HT1080 (cell line): Measurements from ENCODE around the gene TRIM22. TPM values are rescaled to one million over a fixed set of nuclear protein-coding genes. Genes with fewer than 3 reads are reported as not detected.
"Not testable (repeated sequence)": the region's sequence is repeated elsewhere in the genome, so short reads cannot be mapped to it uniquely, and the experiment has no call there.

Experiments
- DNase-seq: peaks from one replicate; pipeline ENCODE4 v3.0.0-alpha.2; 2015; ENCODE audit warnings: low read depth
- total RNA-seq: library from RNA; depleted of rRNA; stranded (reverse); fragments of >200 nt; shearing (Covaris generic); gene quantifications from 2 replicates; pipeline ENCODE4 v1.2.3, GENCODE V29; 2014

The TRIM22 gene
- total RNA-seq, 1 experiment from 2014 or later, result 18.4 TPM

DNA sequence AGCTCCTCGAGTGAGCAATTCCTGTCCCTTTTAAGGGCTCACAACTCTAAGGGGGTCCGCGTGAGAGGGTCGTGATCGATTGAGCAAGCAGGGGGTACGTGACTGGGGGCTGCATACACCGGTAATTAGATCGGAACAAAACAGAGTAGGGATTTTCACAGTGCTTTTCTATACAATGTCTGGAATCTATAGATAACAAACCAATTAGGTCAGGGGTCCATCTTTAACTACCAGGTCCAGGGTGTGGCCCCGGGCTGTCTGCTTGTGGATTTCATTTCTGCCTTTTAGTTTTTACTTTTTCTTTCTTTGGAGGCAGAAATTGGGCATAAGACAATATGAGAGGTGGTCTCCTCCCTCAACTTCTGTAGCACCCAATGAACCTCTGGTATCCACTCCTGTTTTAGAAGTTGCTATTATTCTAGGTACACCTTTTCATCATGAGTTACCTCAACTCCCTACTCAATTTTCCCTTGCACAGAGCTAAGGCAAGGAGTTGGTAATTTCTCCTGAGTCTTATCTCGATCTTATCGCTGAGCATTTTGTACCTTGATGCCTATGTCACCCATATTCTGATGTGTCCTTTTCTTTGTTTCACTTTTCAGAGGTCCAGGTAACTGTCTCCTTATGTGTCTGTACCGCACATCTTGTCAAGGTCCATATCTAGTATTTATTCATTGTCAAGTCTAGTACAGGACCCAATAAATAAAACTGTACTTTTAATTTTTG, 1.8 kb downstream of the TRIM22 start:
- not testable (repeated sequence) for DNase-seq

DNA sequence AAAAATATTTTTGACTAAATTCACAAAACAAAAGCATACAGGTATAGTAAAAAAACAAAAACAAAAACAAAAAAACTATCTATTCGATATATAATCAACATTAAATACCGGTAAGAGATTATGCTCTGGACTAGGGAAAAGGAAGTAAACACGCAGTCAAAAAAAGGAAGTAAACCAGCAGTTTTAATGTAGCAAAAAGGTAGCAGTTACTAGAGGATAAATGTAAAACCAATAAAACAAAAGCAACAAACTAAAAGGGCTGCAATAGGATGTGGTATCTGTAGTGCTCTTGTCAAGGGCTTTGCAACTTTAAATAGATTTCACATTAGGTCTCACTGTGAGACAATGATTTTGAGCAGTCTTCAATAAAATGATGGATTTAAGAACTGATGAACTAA, 2.4 kb downstream of the TRIM22 start:
- no peak for DNase-seq

DNA sequence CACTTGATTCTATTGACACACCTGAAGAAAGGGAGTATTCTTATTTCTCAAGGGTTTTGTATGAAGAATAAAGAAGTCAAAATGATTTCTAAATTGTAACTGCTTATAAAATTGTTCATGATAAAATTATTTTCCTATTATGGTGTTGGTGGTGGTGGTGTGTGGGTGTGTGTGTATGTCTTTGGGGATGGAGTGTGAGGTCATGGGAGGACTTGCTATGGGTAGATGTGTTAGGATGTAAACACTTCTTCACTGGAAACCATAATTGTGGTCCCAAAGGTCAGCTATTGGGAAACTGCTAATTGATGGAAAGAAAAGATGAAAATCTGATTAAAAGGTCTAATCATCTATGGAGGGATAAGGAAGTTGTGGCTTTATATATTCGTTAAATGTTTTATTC, 5.1 kb downstream of the TRIM22 start:
- DNase-seq, result no peak

DNA sequence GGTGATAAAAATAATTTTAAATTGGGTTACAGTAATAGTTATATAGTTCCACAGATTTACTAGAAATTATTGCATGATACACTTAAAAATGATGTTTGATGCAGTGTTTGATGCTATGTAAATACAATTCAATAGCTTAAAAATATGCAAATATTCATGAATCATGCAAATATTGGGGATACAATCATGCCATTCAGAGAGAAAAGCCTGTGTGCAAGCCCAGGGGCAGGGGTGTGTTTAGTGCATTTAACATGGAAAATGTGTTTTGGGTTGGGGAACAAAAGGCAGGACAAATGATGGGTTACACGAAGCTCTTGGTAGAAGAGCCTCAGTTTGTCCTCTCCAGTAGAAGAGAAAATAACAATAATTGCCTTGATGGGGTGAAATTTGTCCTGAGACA, 6.0 kb downstream of the TRIM22 start:
- DNase-seq, result no peak

DNA sequence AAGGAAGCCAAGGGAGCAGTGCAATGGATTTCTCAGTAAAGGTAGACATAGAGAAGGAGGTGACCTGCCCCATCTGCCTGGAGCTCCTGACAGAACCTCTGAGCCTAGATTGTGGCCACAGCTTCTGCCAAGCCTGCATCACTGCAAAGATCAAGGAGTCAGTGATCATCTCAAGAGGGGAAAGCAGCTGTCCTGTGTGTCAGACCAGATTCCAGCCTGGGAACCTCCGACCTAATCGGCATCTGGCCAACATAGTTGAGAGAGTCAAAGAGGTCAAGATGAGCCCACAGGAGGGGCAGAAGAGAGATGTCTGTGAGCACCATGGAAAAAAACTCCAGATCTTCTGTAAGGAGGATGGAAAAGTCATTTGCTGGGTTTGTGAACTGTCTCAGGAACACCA, 6.6 kb downstream of the TRIM22 start:
- DNase-seq, result no peak

DNA sequence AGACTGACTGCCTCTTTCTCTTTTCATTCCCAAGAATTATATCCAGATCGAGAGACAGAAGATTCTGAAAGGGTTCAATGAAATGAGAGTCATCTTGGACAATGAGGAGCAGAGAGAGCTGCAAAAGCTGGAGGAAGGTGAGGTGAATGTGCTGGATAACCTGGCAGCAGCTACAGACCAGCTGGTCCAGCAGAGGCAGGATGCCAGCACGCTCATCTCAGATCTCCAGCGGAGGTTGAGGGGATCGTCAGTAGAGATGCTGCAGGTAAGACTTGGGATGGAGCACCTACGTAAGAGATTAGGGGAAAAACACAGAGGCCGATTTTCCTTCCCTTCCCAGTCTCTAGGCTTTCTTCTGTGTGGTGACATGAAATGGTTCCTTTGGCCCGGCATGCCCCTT, 8.7 kb downstream of the TRIM22 start:
- DNase-seq, result no peak

DNA sequence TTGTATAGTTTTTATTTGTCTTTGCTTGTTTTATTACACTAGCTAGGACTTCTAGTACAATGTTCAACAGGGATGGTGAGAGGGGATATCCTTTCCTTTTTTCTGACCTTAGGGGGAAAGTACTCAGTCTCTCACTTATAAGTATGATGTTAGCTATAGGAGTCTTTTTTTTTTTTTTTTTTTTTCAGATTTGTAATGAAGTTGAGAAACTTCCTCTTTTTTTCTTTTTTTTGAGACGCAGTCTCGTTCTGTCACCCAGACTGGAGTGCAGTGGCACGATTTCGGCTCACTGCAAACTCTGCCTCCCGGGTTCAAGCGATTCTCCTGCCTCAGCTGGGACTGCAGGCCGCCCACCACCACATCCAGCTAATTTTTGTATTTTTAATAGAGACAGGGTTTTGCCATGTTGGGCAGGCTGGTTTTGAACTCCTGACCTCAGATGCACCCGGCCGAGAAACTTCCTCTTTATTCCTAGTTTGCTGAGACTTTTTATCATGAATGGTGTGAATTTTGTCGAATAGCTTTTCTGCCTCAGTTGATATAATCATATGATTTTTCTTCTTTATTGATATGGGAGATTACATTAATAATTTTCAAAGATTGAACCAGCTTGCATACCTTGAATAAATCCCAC, 10.9 kb downstream of the TRIM22 start:
- DNase-seq, result no peak

DNA sequence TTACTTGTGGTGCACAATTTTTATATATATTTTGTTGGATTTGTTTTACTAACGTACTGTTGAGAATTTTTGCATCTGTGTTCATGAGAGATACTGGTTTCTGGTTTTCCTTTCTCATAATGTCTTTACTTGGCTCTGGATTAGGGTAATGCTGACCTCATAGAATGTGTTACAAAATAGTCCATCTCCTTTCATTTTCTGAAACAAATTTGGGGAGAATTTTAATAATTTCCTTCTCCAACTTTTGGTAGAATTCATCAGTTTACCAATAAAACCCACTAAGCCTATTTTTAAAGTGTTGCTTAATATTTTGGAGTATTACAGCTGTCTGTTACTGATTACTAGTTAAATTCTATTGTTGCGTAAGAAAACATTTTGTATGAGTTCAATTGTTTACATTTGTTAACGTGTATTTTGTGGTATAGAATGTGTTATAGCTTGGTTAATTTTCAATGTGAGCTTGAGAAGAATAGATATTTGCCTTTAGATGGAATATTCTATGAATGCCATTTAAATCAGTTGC, 11.5 kb downstream of the TRIM22 start:
- no peak for DNase-seq

DNA sequence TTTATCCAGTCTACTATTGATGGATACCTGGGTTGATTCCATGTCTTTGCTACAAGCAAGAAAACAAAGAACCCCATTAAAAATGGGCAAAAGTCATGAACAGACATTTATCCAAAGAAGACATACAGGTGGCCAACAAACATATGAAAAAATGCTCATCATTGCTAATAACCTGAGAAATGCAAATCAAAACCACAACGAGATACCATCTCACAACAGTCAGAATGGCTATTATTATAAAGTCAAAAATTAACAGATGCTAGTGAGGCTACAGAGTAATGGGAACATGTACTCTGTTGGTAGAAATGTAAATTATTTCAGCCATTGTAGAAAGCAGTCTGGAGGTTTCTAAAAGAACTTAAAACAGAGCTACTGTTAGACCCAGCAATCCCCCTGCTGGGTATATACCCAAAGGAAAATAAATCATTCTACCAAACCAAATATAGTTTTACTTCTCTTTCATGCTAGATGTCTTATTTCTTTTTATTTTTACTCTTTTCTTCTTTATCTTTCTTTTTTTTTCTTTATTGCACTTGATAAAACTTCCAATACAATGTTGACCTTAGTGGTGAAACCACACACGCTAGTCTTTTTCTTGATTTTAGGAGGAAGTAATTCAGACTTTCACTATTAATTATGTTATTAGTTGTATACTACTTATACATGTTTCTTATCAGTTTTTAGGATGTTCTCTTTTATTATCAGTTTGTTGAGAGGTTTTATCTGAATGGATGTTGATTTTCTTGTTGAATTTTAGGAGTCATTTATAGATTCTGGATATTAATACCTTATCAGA, 14.3 kb downstream of the TRIM22 start:
- no peak for DNase-seq

DNA sequence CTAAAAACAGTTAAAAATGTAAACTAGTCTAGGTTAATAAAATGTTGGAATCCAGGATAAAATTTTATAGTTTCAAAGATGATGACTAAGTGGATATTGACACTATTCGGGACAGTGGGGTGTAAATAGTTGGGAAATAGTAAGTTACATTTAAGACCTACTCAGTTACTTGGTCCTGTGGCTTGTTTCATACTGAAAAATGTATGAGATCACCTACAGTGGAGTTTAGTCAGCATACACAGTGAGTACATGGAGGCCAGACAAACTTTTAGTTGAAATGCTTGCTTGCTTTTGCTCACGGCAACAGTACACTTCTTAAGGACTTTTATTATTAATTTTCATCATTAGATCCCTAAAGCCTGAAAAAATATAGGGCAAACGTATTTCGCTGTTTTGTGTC, 16.1 kb downstream of the TRIM22 start:
- DNase-seq, result no peak

DNA sequence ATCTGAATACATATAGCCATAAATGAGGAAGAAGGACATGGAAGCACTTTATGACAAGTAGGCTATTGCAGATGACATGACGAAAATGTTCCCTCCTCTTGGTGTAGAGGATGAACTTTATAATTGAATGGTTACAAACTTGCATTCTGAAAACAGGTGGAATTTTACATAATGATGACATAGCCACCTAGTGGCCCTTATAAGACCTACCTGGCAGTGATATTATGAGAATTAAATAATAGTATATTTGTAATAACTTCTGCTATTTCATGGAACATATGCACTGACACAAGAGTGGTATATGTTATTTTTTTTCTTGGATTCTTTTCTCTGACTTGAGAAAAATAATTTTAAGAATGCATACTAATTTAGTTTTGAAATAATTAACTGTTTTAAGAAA, 22.9 kb downstream of the TRIM22 start:
- no peak for DNase-seq

DNA sequence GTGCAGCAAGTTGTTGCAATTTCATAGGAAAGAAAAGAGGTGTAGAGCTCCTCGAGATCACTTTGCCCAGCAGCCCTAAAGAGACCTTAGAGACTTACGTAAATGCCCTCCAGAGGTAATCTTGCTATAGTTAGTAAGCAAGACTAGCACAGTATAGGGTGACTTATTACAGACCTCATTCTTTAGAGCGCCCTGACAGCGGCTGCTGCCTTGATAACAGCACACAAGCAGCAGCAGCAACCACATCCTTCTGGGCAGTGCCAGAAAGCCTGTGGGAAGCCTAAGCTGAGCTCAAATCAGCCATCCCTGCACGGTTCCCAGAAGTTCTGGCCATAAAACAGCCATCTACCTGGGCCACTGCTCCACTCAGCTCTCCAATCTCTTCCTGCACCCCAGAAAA, 24.1 kb downstream of the TRIM22 start:
- no peak for DNase-seq

DNA sequence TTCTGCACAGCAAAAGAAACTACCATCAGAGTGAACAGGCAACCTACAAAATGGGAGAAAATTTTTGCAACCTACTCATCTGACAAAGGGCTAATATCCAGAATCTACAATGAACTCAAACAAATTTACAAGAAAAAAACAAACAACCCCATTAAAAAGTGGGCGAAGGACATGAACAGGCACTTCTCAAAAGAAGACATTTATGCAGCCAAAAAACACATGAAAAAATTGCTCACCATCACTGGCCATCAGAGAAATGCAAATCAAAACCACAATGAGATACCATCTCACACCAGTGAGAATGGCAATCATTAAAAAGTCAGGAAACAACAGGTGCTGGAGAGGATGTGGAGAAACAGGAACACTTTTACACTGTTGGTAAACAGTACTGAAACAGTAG, 26.9 kb downstream of the TRIM22 start:
- not testable (repeated sequence) for DNase-seq

DNA sequence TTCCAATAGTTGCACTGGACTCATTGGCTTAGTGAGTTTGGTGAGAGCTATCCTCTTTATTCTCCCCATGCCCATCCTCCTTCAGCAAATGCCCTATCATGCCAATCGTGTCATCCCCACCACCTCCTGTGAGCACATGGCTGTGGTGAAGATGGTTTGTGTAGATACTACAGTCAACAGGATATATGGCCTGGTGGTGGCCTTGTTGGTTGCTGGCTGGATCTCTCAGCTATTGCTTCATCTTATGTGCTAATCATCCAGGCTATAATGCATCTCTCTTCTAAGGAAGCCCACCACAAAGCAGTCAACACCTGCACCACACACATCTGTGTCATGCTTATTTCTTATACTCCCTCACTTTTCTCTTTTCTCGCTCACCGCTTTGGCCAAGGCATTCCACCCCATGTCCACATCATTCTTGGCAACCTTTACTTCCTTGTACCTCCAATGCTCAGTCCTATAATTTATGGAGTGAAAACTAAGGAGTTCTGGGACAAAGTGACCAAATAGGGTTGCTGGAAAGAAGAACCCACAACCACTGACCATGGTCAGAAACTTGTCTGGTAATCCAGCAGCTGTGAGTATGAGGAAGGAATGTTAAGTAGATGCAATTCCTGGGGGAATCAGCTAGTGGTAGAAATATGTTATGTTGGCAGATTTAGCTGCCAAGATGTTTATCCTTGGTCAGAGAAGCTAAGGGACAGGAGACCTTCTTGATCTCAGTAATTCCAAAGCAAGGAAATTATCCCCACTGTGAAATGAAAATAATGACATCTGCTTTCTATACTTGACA, 30.3 kb downstream of the TRIM22 start:
- no peak for DNase-seq

DNA sequence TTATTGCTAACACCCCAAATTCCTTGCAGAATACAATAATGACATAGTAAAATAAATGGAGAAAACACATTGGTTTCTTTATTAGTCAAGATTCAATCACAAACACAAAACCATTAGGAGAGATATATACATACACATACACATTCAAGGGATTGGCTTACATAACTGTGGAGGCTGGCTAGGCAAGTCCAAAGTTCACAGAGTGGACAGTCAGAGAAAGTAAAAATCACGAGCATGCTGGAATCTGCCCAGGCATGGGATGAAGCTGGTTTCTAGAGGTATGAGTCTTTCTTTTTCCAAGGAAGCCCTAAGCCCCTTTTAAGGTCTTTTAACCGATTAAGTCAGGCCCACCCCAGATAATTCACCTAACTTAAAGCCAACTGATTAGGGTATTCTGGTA, 33.0 kb downstream of the TRIM22 start:
- DNase-seq, result no peak

DNA sequence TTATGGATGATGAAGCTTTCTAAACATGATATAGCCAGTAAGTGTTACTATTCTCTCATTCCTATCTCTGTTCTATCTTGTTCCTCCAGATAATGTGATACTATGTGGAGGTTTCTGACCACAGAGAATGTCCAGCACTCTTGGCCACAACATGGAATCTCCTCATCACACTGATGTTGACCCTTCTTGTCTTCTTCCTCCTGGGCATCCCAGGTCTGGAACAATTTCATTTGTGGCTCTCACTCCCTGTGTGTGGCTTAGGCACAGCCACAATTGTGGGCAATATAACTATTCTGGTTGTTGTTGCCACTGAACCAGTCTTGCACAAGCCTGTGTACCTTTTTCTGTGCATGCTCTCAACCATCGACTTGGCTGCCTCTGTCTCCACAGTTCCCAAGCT, 36.8 kb downstream of the TRIM22 start:
- DNase-seq, result no peak

DNA sequence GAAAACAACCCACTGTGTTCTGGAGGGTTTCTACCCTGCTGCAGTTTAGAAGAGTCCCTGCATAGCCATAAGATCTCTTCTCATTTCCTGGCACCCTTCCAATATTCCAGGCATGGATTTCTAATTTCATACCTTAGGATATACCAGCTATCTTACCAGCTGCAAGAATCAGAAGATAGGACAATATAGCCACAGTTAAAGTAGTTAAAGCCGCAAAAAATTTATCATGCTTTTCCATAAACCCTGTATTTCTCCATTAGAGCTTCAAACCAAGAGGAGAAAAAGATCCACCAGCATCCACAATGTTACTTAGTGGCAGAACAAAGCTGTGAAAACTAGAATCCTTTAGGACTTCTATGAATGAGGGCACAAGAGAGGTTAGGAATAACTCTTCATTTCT, 38.1 kb downstream of the TRIM22 start:
- no peak for DNase-seq

DNA sequence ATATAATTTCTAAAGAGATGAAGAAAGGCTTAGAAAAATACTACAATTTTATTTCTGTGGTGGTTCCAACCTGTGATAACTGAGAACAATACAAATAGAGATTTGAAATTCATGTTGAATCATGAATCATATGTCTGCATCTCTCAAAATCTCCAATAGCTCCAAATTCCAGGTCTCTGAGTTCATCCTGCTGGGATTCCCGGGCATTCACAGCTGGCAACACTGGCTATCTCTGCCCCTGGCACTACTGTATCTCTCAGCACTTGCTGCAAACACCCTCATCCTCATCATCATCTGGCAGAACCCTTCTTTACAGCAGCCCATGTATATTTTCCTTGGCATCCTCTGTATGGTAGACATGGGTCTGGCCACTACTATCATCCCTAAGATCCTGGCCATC, 46.8 kb downstream of the TRIM22 start, which contains the start of gene OR56B1:
OR56B1 (plus strand) TSS at position 53 of the 400 bp plus-strand sequence; CDS start at position 122, 69 bp downstream.
- peak; percentile 56 for DNase-seq

DNA sequence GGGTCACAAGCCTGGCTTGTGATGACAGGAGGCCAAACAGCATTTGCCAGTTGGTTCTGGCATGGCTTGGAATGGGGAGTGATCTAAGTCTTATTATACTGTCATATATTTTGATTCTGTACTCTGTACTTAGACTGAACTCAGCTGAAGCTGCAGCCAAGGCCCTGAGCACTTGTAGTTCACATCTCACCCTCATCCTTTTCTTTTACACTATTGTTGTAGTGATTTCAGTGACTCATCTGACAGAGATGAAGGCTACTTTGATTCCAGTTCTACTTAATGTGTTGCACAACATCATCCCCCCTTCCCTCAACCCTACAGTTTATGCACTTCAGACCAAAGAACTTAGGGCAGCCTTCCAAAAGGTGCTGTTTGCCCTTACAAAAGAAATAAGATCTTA, 47.5 kb downstream of the TRIM22 start:
- DNase-seq, result peak; percentile 83

DNA sequence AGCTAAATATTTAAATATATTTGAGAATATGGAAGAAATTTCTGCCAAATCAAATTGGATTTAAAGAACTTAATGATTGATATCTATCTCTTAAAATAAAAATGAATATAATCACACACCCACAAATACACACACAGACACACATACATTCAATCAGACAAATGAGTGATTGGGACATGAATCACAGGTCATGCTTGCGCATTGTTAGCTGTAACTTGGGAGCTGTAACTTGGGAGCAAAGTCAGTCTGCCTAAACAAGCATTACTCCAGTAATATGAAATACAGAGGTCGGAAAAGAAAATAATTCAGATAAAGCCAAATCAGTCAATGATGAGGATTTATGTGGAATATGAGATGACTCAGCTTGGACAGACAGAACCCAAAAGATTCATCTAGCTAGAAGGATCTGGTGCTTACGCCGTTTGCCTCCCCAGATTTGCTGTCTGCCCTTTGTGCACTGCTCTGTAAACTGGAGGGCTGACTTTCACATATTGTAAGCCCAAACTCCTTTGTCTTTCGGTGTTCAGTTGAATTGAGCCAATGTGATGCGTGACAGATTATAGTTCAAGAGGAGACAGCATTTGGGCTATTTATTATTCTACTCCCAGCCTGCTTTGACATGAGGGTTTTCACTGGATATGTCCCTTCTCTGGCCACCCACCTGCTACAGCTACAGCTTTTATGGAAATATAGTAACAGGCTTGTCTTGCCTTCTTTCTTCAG, 48.2 kb downstream of the TRIM22 start:
- DNase-seq, result peak; percentile 54

DNA sequence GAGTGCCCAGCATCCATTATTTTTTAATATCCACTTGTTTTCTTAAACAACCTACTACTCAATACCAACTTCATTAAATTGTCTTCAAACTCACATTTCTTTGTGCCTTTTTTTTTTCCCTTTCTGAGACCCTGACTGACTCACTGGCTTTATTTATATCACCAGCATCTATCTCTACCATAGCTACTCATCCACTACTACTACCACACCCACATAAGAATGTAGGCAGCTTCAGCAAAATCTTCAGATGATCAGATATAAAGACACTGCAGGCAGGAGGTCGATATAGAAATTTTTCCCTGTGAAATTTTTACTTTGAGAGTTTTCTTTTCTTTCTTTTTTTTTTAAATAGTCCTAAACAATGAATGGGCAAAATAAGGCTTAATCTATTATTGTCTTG, 48.8 kb downstream of the TRIM22 start:
- peak; percentile 41 for DNase-seq
